GM21390 (cell line): ENCODE measurements around the gene VAT1.

Experiments used
- ATAC-seq: cut with Tn5 transposase; IDR thresholded peaks from one replicate; pipeline ENCODE4 v1.9.1; 2021; ENCODE audit not compliant: unreplicated experiment

The VAT1 gene

GRCh38 chr17:43027091-43028032, 5.2 kb upstream of the VAT1 start:
- no peak for ATAC-seq

GRCh38 chr17:43026595-43026994, 4.4 kb upstream of the VAT1 start:
- no peak for ATAC-seq

- ATAC-seq, result no peak
Measured at GRCh38 chr17:43025766-43026537, 3.8 kb upstream of the VAT1 start.

GRCh38 chr17:43025290-43025657, 3.1 kb upstream of the VAT1 start:
- ATAC-seq, result no peak

GRCh38 chr17:43024407-43025289, 2.5 kb upstream of the VAT1 start, which contains the start of gene RND2:
Gene RND2, plus strand, starts transcription at chr17:43025231. Its CDS starts 117 bp downstream, at chr17:43025348.
- ATAC-seq, result no peak

GRCh38 chr17:43020789-43021740, 1.1 kb downstream of the VAT1 start:
- no peak for ATAC-seq

GRCh38 chr17:43020030-43020621, 2.1 kb downstream of the VAT1 start:
- ATAC-seq, result no peak

- ATAC-seq, result no peak
Measured at GRCh38 chr17:43019418-43019817, 2.8 kb downstream of the VAT1 start.

- ATAC-seq, result no peak
Measured at GRCh38 chr17:43018932-43019331, 3.3 kb downstream of the VAT1 start.

- no peak for ATAC-seq
Measured at GRCh38 chr17:43018008-43018853, 4.0 kb downstream of the VAT1 start.

GRCh38 chr17:43016216-43016615, 6.0 kb downstream of the VAT1 start:
- ATAC-seq, result no peak

GRCh38 chr17:43015579-43015978, 6.6 kb downstream of the VAT1 start:
- no peak for ATAC-seq

GRCh38 chr17:43014649-43015542, 7.3 kb downstream of the VAT1 start:
- no peak for ATAC-seq

- no peak for ATAC-seq
Measured at GRCh38 chr17:43014020-43014648, 8.1 kb downstream of the VAT1 start.

- no peak for ATAC-seq
Measured at GRCh38 chr17:43013296-43013695, 8.9 kb downstream of the VAT1 start.

GRCh38 chr17:43011728-43012472, 10.3 kb downstream of the VAT1 start:
- ATAC-seq, result no peak
